Measurements from ENCODE around the gene SLC25A1.

SLC25A1 gene

DNA sequence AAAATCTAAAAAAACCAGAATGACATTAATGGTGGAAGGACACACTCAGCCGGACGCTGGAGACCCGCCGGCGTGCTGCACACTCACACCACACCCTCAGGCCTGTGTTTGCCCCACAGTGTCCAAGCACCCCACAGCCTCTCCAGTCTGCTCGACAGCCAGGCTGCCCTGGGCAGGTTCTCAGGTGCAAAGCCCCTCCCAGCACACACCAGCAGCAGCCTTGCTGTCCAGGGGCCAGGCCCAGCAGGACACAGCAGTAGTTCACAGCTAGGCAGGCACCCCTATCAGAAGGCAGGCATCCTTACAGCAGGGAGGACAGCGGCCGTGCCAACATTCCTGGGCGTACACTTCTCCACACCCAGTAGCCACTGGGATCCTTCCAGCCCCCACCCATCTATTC is 1.7 kb upstream of the SLC25A1 start:
- no peak for DNase-seq

DNA sequence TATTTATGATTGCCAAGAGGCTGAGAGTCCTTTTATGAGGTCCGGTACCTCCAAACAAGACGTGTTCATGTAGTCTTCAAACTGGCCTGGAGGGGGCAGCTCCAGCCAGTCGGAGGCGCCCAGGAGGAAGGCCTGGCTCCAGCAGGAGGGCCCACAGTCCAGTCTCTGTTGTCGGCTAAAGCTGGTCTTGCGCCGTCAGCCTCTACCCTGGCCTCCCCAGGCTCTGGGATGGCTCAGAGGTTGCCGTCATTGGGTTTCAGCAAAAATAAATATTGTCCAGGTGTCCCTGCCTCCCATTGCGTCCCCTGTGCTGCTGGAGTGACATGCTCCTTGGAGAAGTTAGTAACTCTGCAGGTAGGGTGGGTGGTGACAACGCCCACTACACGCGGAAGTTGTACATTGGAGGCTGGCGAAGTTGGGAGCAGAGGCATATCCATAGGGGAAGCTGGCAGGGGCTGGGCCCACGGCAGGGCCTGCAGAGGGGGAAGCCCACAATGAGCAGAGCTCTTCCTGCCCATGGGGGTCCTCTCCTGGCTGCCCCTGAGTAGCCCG is 1.0 kb upstream of the SLC25A1 start:
- peak in 1 of 2 experiments; percentile 71 for DNase-seq

DNA sequence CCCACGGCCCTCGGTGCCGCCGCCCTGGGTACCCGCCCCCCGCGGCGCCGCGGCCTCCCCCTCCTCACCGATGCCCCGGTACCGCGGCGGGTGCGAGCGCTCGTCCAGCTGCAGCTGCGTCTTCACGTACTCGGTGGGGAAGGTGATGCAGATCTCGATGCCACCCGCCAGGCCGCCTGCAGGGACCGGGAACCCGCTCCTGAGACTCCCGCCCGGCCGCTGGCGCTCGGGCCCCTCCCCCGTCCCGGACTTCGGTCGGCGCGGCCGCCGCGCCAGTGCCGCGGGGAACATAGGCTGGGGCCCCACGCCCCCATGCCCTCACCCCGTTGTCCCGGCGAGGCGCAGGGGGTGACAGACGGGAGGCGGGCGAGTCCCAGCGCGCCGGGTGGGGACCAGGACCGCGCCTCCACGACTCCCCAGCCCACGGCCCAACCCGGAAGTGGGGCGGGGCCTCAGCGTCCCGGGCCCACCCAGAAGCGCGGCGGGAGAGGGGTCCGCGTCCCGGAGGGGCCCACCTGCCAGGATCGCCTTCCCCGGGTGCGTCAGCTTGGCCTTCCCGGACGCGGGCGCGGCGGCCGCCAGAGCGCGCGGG is 375 bp downstream of the SLC25A1 start:
- DNase-seq, result no peak

DNA sequence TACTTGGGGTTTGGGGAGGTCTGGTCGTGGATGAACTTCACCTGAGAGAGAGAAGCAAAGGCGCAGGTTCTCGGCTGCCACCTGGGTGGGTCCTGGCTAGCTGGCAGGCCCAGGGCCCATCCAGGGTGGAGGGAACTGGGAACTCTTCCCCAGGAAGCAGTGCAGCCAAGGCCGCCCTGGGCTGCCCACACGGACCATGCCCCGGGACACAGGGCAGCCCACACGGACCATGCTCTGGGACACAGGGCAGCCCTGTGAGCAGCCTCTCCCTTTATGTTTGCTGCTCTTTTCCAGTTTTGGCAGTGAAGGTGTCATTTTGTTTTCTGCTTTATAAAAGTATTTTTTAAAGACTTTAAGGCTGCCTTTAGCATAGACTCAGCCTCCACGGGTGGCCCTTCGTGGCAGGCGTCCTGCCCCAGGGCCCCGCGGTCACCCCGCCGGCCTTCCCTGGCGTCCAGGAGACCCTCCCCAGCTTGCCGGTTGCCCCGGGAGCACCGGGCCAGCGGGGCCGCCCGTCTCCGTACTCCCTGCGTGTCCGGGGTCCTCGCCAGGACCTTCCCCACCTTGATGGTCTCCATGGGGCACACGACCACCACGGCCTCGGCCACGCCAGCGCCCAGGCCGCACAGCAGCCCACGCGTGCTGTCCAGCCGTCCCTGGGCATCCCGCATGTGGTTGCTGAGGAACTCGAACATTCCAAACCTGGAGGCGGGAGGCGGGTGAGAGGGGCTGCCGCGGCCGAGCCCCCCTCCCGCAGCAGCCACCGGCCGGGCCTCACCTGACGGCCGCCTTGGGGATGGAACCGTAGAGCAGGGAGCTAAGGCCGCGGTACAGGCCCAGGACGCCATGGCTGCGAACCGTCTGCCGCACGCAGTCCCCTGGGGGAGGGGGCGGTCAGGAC is 1.1 kb downstream of the SLC25A1 start:
- no peak for DNase-seq

DNA sequence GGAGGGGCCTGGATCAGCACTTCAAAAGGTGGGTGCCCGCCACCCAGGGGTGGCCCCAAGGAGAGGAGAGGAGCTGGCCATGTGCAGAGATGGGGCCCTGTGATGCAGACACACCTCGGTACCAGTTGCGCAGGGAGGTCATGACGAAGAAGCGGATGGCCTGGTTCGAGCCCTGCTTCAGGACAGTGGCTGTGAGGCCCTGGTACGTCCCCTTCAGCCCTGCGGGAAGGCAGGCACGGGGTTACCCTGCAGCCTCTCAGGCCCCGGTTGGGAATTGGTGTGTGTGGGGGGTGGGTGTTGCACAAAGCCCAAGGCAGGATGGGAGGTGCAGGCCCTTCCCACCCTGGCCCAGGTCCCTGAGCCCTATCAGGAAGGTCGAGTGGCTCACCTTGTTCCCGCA is 1.8 kb downstream of the SLC25A1 start:
- DNase-seq, result peak in 1 of 2 experiments; percentile 29

DNA sequence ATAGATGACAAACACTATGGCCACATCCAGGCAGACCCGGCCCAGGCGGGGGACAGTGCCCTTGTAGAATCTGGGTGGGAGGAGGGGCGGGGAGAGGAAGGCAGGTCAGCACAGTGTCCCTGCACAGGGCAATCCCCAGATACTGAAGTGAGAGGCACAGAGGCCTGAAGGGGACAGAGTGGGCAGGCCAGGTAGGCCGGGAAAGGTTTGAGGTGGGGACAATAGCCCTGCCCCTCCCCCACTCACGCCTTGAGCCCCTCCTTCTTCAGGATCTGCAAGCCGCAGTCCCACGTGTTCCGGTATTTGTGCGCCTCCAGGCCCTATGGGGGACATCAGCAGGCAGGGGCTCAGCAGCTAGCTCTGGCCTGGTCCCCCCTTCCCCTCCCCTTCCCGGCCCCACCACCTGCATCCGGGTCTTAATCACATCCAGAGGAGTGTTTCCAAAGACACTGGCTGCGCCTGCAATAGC is 2.3 kb downstream of the SLC25A1 start:
- DNase-seq, result no peak

DNA sequence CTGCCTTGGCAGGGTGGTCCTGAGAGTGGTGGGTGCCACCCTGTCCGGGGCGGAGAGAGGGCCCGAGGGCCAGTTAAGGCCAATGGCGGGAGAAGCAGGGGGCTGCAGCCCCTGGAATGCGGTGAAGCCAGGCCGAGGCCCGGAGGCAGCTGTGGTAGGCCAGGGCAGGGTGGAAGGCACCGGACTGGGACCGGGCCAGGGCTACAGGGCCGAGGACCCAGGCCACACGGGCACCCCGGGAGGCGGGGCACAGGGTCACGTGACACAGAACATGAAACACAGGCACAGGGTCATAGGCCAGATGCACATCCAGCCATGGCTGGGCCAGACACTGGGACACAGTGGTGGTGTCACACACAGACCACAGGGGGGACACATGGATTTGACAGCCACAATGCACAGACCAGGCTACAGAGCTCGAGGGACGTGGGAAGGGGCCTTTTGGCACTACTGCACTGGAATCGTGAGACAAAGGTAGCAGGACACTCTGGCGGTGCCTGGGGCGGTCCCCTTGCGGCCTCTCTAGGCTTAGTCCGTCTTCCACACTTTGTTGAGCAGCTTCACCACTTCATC is 2.8 kb downstream of the SLC25A1 start:
- peak in 1 of 2 experiments; percentile 28 for DNase-seq

DNA sequence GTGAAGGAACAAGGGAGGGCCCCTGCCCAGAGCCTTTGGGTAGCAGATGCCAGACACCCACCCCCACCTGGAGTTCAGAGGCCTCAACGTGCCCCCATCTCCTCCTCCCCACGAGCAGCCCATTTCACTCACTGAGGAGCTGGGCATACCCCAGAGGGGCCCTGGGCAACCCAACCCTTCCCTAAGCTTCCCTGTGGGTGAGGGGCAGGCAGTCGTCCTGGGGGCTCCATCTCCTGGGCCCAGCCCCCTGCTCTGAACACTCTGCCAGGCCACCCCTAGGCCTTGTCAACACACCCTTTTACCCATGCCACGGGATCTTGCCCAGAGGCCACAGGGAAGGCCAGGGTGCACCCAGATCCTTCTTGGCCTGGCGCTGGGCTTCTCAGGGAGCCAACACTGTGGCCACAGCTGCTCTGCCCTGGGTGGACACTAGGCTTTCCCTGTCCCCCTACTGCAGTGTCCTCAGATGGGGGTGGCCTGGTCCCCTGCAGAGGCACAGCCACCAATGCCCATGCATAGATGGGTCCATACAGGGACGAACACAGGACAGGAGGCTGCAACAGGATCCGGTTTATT is 3.4 kb downstream of the SLC25A1 start:
- no peak for DNase-seq

DNA sequence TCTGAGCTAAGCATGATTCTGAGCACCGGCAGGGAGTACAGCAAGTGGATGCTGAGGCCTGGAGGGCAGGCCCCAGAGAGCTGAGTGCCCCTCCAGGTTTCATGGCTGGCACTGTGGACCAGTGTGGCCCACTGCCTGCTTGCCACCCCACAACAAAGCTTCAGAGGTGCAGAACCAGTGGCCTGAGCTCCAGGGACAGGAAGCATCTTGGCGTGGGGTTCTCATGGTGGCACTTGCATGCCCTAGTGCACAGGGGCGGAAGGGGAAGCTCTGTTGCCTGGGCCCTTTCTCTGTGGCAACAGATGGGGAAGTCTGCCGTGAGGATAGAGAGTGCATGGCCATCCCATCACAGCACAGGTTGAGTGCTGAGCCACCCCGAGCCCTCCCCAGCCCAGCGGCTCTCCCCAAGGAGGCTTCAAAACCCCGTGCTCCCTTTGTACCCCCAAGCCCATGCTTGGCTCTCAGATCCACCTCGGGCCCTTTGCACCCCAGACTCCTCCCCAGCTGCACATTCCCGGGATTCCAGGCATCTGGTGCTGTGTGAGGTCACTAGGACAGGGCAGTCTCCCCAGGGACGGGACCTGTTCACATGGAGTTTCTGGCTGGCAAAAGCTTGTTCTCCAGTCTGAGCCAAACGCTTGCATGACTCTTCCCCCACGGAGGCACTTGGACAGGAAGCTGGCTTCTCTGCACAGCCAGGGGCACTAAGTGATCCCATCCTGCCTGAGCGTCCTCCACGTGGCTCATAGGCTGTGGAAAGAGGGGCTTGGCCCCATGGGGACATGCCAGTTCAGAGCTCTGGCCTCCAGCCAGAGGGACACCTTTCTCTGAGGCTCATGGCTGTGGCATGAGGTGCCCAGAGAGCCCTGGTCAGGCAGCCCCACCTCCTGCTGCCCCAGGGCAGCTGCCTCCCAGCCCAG is 4.2 kb downstream of the SLC25A1 start:
- DNase-seq, result no peak

DNA sequence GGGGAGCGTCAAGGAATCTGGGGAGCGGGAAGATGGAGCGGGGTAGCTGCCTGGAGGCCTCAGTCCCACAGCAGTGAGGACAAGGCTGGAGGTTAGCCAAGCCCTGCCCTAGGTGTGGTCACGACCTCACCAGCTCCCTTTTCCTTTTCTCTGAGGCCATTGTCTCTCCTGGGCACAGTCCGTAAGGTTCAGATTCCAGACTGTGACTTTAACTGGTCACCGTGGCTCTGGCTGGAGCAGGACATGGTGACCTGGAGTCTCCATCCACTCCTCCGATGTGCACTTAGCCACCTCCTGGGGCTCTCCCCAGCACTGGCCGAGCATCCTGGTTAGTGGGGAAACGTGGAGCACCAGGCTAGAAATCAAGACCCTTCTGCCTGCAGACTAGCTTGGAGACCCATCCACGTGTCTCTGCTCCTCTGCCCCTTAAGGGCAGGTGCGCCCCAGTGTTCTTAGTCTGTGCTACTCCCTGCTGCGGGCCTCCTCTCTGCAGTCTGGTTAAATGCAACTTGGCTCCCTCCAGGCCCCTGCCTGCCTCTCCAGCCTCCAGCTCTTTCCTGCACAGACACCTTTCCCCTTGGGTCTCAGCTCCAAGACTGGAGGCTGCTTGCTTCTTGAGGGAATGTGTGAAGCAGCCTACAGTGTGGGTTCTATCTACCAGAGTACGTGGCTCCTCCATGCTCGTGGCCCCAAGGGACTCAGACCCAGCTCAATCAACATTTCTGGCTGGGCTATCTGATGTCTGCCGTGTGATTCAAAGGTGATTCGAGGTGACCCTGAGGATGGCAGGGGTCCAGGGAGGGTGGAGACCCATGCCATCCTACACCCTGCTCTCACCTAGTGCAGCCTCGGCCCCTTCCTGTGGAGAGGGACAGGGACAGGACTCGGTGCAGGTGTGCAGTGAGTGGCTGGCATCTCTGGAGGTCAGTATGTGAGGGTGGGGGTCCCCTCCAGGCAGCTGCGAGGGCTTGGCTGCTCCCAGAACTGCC is 5.2 kb downstream of the SLC25A1 start:
- no peak for DNase-seq

DNA sequence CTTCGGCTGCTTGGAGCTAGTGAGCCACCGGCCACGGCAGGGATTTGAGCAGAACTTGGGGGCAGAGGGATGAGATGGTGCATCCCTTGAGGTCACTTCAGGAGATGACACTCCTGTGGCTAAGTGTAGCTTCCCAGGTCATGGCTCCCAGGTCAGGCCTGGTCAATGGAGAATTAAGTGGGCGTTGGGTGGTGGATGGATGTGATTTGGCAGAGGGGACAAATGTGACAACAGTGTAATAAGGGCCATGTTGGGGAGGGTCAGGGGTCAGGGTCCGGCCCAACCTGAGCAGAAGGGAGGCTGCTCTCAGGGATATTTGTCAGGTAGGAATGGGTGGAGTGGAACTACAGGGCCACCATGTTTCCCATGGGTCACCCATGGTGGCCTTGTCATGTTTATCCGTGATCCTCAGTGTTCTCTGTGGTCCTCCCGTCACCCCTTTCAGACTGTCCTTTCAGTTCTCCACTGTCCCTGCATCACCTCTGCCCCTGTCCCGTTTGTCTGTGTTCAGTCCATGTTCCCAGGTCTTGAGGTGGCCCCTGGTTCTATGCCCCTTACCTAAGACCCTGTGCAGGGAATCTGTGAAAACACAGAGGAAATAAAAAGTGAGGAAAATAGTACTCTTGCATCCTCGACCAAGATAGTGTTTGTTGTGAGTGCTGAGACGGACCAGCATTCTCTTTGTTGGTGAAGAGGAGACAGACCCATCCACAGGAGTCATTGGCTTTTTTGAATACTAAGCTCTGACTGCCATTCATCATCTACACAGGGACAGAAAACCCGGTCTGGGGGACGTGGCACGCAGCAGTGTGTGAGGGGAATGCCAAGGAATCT is 6.1 kb downstream of the SLC25A1 start:
- peak in 1 of 2 experiments; percentile 18 for DNase-seq

DNA sequence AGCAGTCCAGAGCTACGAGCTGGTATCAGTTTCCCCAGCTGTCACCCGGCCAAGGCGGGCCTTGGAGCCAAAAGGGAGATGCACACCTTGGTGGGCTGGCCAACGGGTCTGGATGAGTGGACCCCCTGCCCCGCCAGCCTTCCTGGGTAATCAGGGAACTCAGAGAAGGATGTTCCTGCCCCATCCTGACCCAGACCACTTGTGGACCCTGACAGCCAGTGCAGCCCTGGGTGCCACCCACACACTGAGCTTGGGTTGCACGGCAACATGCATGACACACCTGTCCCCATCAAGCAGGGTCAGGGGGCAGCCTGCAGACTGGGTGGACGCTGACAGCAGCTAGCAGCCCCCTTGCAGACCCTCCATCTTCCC is 8.6 kb downstream of the SLC25A1 start:
- DNase-seq, result no peak

DNA sequence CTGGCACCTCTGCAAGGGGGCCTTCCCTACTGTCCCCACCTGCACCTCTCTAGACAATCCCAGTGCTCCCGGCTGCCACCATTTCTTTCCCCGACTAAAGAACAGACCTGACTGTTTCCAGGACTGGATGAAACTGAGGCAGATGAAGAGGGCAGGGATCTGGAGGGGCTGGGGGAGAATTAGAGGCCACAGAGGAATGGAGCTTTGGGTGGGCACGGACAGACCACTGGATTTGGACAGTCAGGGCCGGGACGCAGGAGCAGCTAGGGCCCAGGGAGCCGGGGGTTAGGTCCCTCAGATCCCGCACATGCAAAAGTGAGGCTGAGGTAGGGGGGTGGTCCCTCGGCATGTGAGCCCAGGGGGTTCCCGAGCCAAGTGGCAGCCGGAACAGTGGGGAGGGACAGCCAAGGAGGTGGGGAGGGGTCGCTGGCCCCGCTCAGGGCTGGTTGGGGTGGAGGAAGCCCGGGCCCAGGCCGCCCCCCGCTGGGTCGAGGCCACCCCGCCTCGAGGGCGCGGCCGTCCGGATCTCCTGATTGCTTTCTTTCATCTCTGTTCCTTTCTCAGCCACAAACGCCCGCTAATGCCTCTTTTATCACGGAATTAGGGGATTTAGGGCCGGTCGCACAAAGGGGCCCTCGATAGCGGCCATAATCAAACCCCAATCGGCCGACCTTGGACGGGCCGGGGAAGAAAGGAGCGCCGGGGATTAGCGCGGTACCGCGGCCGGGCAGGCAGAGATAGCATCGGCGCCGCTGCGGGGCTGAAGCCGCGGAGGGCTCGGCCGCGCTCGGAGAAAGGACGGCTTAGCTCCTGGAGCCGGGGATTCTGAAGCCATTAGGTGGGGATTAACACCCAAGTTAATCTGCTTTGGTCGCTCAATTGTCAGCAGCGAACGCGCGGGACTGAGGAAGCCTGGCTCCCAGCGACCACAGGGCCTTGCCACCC is 9.3 kb downstream of the SLC25A1 start:
- DNase-seq, result peak in 1 of 2 experiments; percentile 34

DNA sequence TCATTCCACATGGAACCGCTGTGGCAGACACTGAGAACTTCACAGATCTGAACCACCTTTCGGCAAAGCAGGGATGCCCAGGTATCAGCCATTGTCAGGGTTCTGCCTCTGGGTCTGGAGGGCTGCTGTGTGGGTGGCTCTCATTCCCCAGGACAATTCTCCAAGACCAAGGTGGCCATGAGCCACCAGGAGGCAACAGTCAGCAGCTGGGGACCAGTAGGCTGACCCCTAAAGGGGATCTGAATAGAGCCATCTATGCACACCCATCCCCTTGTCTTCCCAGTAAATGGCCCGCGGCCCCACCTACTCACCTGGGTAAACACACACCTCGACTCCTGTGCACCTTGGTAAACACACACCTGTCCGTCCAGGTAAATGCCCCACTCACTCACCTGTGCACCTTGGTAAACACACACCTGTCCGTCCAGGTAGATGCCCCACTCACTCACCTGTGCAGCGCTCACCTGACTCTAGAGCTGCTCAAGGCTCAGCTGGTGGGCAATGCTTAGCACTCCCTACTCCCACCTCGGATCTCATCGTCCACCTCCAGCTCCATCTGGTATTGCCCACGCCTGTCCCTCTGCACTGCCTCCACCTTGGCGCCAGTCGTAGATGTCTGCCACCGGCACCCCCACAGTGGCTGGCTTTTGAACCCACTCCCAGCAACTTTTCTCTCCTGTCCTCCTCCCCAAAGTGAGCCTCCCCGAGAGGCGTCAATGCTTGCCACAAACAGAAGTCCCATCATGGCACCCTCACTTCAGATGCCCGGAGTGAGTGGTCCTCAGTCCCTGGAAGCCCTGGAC is 10.2 kb downstream of the SLC25A1 start:
- DNase-seq, result no peak

DNA sequence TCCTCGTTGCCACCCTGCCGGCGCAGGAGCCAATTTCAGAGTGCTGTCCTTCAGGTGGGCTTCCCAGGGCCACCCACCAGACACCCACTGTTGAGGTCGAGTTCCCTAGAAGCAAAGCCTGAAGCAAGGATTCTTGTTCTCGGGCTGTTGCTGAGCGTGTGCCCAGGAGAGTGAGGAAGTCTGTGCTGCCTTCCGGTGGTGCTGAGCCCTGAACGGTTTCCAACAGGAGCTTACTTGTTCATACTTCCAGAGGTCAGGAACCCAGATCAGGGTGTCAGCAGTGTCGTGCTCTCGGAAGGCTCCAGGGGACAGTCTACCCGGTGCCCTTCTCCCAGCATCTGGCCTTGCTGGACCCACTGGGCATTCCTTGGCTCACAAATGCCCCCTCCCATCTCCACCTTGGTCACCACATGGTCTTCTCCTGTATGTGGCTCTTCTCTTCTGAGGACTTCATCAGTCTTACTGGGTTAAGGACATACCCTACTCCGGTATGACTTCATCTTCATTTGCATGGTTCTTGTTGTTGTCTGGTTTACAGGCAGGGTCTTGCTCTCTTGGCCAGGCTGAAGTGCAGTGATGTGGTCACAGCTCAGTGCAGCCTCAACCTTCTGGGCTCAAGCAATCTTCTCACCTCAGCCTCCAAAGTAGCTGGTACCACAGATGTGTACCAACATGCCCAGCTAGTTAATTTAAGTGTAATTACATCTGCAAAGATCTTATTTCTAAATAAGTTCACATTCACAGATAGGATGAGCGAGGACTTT is 11.2 kb downstream of the SLC25A1 start:
- no peak for DNase-seq

DNA sequence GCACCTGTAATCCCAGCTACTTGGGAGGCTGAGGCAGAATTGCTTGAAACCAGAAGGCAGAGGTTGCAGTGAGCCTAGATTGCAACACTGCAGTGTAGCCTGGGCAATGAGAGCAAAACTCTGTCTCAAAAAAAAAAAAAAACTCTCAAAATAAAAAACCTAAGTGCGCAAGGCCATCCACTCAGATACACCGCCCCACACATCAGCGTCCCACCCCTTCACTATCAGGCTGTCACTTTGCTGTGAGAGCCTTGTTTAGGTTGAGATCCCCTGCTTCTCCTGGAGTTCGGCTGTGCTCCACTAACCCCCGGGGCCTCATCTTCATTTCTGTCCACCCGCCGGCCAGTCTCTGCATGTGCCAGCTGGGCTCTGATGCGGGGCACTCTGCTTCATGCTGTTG is 12.1 kb downstream of the SLC25A1 start:
- DNase-seq, result no peak

DNA sequence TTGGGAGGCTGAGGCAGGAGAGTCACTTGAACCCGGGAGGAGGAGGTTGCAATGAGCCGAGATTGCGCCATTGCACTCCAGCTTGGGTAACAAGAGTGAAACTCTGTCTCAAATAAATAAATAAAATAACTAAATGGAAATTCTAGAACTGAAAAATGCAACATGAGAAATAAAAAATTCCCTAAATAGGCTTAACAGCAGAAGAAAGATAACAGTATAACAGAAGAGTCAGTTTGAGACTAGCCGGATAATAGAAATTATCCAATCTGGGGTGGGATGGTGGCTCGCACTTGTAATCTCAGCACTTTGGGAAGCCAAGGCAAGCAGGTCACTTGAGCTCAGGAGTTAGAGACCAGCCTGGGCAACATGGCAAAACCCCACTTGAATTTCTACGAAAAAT is 14.1 kb downstream of the SLC25A1 start:
- DNase-seq, result no peak
